ENCODE results near the gene C14orf132.
"Not testable (repeated sequence)": the region's sequence is repeated elsewhere in the genome, so short reads cannot be mapped to it uniquely, and the experiment has no call there.

Gene C14orf132

GRCh38 chr14:96059519-96060135 is 20.5 kb downstream of the C14orf132 start:
- no peak for DNase-seq (ENCODE audit: low spot score)

GRCh38 chr14:96060186-96060933 is 21.2 kb downstream of the C14orf132 start:
- no peak for DNase-seq (ENCODE audit: low spot score)

GRCh38 chr14:96062010-96062409 is 22.8 kb downstream of the C14orf132 start:
- DNase-seq (ENCODE audit: low spot score) = no peak

DNA sequence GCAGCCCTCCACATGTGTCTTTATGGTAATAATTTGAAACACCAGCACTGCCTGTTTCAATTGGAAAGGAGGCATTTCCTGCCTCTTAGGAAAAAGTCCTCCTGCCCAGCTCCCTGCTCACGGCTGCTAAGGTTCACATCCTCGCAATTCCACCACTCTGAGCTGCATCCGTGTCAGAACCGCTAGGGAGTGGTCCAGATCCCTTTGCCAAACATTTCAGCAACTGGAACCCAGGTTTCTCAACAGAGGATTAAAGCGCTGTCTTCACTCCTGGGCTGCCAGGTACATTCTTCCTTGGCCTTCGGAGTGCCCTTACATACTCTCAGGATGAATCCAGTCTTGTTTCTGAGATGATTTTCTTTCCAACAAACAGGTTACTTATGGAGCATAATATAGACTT is 23.3 kb downstream of the C14orf132 start:
- no peak for DNase-seq (ENCODE audit: low spot score)

DNA sequence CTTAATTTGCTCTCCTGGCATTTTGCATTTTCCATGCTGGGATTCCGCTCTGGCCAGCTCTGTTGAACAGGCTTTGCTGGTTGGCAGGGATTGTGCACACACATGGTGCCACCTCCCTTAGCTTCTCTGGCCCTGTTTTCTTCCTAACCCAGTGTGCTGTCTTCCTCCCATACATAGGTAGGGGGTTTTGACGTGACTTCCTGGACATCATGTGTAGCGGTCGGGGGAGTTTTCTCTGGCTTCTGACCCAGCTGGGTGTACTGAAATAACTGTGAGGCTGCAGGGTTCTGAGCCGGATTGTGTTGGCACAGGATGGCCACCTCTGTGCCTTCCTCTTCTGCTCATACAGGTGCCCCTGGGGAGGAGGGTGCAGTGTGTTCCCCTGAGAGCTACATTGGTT is 25.7 kb downstream of the C14orf132 start:
- DNase-seq (ENCODE audit: low spot score) = no peak

DNA sequence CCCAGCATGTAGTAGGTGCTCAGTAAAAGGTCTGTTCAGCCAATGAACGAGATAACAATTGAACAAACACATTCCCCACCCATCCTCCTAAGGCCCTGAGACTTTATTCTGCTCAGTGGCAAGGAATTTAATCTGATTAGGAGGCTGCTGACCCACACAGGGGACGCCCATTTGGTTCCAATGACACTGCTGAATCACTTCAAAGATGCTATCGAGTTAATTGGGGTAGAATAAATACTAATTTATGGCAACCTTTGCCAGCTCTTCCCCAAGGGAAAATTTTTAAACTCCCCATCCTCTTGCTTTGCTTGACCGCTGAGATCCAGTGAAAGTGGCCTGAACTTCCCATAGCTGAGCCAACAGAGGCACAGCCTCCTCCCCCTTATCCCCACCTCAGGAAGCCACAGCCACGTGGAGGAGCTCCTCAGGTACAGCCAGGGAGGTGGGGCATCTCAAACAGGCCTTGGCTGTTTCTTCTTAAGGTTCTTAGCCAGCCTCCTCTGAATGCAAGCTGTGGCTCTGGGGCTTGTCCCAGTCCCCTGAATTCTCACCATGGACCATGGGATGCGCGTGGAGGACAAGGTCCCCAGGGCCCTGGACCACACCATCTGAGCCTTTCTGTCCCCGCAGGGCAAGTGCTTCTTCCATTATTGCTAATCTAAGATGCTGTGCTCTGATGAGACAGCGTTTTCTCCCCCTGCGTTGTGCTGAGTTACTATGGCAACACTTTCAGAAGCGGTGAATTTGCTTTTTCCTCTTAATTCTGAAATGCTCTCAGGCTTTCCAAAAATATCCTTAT is 26.7 kb downstream of the C14orf132 start:
- DNase-seq (ENCODE audit: low spot score) = no peak

- DNase-seq (ENCODE audit: low spot score) = no peak
These were observed 27.8 kb downstream of the C14orf132 start for GRCh38 chr14:96066976-96067375.

DNA sequence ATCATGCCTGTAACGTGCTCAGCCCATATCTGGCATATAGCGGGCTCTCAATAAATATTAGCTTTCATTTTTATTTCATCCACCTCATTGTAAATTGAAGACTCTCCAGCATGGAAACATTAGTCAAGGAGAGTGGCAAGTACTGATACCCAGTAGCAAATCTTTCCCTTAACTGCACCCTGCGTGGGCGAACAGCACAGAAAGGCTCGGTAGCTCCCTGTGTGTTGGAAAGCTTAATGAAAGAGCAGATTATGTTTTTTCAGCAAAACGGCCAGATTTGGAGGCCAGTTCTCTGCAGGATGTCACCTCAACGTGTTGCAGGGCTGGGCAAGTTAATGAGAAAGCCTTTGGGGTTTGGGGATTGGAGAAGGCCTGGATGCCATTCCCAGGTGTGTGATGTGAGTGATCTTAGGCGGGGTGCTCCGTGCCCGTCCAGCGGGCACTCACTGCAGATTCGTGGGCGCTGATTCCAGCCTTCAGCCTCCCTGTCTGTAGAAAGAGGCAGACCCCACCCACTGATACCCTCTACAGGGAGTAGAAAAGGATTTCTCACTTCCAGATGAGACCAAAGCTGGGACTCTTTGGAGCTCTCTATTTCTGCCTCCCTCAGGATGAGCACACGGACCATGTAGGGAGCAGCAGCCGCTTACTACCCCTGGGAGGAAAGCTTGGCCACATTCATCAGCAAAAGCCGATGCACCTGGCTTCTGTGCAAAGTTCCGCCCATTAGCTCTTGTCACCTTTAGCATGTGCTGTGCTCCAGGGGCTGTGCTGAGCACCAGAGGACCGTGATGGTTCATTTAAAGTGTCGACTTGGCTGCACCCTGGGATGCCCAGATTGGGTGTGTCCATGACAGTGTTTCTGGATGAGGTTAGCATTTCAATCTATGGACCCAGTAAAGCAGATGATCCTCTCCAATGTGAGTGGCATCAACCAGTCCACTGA is 29.1 kb downstream of the C14orf132 start:
- DNase-seq (ENCODE audit: low spot score) = no peak

DNA sequence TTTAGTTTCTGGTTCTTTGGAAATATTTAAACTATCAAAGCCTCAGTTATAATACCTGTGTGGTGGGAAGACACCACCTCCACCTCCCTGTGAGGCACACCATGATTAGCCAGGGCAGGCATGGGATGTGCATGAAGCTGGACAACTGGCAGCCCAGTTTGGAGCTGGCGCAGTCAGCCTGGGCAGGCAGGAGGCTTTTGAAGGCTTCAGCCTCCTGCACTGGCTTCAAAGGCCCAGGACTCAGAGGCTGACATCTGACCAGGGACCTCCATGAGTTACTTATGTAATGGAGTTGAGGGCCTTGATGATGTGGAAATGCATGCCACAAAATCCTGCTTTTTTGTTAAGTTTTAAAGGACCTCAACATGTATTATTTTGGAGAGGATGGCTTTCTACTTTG is 30.3 kb downstream of the C14orf132 start:
- no peak for DNase-seq (ENCODE audit: low spot score)

GRCh38 chr14:96071561-96071960 is 32.4 kb downstream of the C14orf132 start:
- DNase-seq (ENCODE audit: low spot score) = no peak

DNA sequence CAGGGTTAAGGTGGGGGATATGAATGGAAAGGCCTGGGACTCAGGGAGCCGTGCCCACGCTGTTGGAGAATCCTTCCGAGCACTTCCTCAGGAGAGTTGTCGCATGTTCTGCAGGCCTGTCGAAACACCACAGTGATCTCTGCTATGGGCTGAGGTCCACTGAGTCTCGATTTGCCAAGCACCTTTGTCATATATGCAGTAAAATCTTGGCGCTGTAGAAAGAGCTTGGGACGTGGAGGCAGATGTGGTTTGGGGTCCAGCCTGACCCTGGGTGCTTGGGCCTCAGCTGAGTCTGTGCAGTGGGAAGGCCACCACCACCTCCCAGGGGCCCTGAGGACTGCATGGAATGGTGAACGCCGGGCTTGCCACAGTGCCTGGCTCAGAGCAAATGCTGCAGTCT is 32.9 kb downstream of the C14orf132 start:
- no peak for DNase-seq (ENCODE audit: low spot score)

GRCh38 chr14:96072746-96073145 is 33.6 kb downstream of the C14orf132 start:
- DNase-seq (ENCODE audit: low spot score) = no peak

DNA sequence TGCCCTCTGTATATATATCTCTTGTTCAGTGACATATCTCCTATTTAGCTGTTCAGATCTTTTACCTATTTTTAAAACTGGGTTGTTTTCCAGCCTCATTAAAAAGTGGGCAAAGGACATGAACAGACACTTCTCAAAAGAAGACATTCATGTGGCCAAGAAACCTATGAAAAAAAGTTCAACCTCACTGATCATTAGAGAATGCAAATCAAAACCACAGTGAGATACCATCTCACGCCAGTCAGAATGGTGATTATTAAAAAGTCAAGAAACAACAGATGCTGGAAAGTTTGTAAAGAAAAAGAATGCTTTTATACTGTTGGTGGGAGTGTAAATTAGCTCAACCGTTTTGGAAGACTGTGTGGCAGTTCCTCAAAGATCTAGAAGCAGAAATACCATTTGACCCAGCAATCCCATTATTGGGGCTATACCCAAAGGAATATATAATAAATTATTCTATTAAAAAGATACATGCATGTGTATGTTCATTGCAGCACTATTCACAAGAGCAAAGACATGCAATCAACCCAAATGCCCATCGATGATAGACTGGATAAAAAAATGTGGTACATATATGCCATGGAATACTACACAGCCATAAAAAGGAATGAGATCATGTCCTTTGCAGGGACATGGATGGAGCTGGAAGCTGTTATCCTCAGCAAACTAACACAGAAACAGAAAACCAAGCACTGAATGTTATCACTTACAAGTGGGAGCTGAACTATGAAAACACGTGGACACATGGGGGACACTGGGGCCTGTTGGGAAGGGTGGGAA is 34.3 kb downstream of the C14orf132 start:
- DNase-seq (ENCODE audit: low spot score) = not testable (repeated sequence)

- DNase-seq (ENCODE audit: low spot score) = no peak
These were observed 38.9 kb downstream of the C14orf132 start for GRCh38 chr14:96077983-96078624.

DNA sequence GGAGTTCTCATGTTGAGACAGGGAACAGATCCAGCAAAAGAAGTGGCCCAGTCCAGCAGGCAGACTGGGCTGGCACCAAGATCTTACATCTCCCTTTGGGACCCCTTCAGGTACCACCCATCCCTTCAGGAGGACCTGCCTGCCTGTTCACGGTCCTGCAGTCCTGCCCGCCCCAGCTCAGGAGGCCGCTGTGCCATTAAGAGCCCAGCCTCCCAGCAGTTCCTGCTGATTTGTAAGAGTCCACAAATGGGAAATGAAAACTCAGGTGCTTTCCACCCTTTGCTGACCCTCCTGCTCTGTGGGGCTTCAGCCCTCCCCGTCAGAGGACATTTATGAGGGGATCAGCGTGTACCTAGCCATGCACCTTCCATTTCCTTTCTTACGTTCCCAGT is 39.5 kb downstream of the C14orf132 start:
- DNase-seq (ENCODE audit: low spot score) = no peak

DNA sequence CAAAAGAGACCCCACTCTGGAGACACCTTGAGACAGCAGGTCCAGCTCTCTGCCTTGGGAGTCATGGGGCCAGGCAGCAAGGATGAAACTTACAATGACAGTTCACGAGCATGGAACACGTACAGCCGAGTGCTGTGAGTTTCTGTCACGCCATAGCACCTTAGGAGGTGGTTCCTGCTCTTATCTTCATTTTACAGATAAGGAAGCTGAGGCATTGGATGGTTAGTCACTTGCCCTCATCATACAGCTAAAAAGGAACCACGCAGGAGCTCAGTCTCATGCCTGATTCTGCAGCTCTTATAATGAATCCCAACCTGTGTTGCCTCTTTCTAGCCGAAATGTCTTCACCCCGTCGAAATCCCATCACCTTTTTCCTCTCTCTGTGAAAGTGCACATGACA is 39.9 kb downstream of the C14orf132 start:
- DNase-seq (ENCODE audit: low spot score) = no peak

- no peak for DNase-seq (ENCODE audit: low spot score)
These were observed 41.4 kb downstream of the C14orf132 start for GRCh38 chr14:96080571-96080970.

DNA sequence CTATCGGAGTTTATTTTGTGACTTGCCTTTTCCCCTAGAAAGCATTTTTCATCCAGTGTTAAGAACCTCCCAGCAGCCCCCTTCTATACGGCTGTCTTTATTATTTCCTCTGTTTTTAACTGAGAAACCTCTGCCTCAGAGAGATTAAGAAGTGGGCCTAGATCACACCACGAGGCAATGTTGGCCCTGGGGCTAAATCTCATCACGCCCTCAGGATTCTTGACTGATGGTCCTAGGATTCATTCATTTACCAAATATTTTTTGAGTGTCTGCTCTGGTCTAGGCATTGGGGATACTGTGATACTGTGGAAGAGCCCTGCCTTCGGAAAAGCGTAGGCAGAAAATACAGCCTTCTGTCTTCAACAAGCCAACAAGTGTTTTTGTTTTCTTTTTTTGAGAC is 42.1 kb downstream of the C14orf132 start:
- no peak for DNase-seq (ENCODE audit: low spot score)

DNA sequence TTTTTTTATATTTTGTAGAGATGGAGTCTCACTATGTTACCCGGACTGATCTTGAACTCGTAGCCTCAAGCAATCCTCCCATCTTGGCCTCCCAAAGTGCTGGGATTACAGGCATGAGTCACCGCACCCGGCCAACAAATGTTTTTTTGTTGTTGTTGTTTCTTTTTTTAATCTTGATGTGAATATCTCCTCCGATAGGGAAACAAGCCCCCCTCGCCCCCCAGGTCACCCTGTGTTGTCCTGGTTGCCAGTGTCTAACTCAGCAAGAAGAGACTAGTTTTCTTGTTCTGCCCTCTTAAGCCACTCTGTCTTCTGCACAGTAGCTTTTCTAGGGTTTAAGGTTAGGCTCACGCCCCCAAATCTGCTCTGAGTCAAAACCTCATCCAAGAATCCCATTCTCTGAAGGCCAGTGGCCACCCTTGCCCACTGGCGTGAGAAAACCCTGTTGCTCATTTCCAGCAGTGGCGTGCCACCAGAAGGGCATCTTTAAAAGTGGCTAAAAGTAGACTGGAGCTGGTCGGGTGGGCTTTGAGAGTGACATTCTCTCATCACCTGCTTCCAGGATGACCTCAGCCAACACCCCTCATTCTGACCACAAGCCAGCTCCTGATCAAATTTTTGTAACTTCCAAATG is 42.7 kb downstream of the C14orf132 start:
- DNase-seq (ENCODE audit: low spot score) = no peak

Data from CD4-positive, alpha-beta T cell treated with Interleukin-6 at 100 ng/mL for 8 hours (primary cell).